Measurements from ENCODE around the gene KPNA3.

- TF ChIP-seq CTCF (conservative IDR thresholded peaks at IDR 0.05): no peak
- TF ChIP-seq EZH2 (IDR thresholded peaks at IDR 0.05; ENCODE audit: low read depth): no peak
Measured at GRCh38 chr13:49694446-49694845, 98.0 kb downstream of the KPNA3 start.
